Mesangial cell (primary cell): ENCODE results near the gene GRIK5. TPM values are rescaled to one million over a fixed set of nuclear protein-coding genes. Genes with fewer than 3 reads are reported as not detected.

Experiments
- total RNA-seq: library from RNA; depleted of rRNA; stranded (reverse); fragments of >200 nt; gene quantifications from 2 replicates; pipeline ENCODE4 v1.2.3, GENCODE V29; 2015

Gene GRIK5, protein sequence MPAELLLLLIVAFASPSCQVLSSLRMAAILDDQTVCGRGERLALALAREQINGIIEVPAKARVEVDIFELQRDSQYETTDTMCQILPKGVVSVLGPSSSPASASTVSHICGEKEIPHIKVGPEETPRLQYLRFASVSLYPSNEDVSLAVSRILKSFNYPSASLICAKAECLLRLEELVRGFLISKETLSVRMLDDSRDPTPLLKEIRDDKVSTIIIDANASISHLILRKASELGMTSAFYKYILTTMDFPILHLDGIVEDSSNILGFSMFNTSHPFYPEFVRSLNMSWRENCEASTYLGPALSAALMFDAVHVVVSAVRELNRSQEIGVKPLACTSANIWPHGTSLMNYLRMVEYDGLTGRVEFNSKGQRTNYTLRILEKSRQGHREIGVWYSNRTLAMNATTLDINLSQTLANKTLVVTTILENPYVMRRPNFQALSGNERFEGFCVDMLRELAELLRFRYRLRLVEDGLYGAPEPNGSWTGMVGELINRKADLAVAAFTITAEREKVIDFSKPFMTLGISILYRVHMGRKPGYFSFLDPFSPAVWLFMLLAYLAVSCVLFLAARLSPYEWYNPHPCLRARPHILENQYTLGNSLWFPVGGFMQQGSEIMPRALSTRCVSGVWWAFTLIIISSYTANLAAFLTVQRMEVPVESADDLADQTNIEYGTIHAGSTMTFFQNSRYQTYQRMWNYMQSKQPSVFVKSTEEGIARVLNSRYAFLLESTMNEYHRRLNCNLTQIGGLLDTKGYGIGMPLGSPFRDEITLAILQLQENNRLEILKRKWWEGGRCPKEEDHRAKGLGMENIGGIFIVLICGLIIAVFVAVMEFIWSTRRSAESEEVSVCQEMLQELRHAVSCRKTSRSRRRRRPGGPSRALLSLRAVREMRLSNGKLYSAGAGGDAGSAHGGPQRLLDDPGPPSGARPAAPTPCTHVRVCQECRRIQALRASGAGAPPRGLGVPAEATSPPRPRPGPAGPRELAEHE
- total RNA-seq, result 1.1 and 5.6 TPM in 2 replicates

DNA sequence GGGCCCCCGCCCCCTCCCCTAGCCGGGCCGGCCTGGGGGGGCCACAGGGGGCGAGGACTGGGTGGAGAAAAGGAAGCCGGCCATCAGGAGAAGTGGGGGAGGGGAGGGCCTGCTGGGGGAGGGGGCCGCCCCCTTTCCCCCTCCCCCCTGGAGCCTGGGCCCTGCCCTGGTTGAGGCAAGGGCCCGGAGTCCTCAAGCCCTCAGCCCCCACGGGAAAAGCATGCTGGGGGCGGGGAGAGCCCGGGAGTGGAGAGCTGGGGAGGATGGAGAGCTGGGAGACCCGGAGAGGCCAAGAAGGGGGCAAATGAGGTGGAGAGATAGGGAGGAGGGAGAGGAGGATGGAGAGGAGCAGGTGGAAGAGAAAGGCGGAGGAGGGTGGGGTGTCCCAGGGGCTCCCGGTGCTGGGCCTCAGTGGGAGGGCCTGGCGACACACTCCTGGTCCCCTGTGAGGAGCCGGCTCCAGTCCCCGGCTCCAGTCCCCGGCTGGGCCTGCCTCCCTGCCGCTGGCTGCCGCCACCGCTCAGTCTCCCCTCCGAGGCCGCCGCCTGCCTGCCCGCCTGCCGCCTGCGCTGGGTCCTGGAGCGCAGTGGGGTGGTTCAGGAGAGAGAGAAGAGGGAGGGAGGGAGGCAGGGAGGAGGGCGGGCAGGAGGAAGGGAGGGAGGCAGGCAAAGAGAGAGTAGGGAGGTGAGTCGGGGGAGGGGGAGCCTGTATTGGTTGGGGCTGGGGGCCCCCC lies at the start of gene GRIK5:
Gene GRIK5, minus strand, starts transcription at position 588 of the 733 bp plus-strand sequence. CDS start 4,436 bp downstream, outside the sequence.

DNA sequence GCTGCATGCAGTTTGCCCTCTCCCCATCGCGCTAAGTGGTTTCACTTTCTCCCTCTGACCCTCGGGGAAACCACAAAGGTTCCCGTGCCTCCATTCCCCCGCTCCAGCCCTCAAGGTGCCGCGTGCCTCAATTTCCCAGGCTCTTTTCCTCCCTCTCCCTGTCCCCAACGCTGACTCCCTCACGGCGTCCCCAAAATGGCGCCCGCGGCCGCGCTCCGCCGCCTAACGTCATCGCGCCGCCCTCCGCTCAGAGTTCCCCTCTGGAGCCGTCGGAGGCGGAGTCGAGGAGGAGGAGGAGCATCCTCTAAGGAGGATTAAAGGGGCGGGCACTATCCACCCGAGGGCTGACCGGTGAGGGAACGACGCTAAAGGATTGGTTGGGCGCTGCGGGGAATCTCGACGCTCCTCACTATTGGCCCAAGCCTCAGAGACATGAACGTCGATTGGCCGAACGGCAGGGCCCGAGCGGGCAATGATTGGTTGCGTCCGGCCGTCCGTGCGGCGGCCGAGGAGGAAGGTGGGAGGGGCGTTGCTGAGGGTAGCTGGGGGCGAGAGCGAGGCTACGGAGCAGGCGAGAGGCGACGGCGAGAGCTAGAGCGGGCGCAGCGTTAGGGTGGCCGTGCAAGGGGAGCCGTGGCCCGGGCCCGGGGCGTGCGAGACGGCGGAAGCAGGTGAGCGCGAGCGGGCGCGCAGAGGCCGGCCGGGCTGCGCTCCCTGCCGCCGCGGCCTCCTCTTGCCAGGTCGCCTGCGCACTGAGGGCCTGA lies 5.8 kb upstream of the GRIK5 start, which contains the start of gene ZNF574:
Gene ZNF574, plus strand, starts transcription at position 551 of the 764 bp plus-strand sequence. CDS start 2,441 bp downstream, outside the sequence.

DNA sequence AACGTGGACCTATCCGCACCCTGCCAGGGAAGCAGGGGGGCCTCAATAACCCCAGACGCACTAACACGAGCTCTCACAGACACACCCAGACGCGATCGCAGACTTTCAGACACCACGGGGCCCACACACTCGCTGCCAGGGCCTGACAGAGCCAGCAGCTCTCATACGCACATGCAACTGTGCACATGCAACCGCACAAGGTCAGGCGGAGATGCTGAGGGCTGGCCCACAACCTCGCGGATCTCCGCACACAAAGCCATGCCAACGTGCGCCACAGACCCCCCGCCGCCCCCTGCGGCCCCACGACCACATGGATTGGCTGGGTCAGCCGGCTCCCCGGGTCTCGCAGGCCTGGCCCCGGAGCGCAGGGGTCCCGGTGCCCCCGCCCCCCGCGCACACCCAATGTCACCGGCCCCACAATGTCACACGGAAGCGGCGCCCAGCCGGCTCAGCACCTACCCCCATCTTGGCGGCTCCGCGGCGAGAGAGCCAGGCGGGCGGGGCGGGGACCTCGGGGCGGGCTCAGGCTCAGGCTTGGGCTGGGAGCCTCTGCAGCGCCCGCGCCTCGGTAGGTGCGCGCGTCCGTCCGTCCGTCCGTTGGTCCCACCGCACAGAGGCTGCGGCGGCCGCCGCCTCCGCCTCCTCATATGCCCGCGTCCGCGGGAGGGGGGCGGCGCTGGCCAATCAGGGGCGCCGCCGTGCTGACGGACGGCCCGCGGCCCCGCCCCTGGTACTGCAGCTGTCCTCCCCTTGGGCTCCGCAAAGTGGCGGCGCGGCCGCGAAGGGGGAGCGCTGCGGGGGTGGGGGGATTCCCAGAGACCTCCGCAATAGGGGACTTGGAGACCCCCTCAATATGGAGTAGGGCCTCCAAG lies 76.2 kb downstream of the GRIK5 start, which contains the start of gene ATP1A3:
Gene ATP1A3, minus strand, starts transcription at position 619 of the 872 bp plus-strand sequence. Its CDS starts 154 bp downstream, at position 465.

DNA sequence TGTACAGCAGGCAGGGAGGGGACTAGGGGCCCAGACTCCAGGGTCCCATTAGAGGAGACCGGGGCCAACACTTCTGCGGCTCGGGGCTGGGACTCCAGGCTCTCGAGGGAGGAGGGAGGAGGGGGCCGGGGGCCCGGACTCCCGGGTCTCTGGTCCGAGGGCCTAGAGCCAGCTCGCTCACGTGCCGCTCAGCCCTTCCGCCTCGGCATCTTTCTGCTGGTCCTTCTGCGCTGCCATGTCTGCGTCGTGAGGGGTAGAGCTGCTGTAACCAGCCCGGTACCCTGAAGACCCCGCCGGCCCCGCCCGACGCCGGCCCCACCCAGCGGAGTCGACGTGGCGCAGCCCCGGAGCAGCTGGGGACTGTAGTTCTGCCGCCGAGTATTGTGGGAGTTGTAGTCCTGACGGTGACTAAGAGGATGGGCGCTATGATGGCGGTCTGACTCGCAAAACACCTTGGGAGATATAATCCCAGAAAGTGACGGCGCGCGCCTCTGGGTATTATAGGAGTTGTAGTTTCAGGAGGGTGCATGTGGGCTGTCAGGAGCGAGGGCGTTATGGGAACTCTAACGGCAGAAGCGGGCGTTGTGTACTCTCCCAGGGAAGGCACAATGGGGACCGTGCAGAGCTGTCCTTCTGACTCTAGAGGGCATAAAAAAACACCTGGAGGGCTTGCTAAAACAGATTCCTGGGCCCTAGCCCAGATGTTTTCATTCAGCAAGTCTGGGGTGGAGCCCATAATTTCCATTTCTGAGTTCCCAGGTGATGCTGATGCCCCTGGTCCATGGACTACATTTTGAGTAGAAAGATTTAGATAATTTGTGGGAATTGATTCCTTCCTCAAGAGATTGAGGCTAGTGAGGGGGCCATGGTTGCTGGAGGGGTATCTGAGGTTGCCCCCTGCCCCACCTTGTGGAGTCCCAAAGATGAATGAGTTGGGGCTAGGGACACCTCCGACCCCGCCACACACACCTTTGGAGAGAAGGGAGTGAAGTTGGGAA lies 110.7 kb downstream of the GRIK5 start, which contains the start of gene RABAC1:
Gene RABAC1, minus strand, starts transcription at position 266 of the 998 bp plus-strand sequence. Its CDS starts 29 bp downstream, at position 237.

Other genes with a start within 250 kb of the GRIK5 start
- gene LYPD4, start 225.5 kb downstream of the GRIK5 start, total RNA-seq, result not detected in 2 replicates
- gene DMRTC2, start 225.2 kb downstream of the GRIK5 start, total RNA-seq, result not detected in 2 replicates
- gene RPS19, start 210.0 kb downstream of the GRIK5 start, total RNA-seq, result 2,150 and 2,952 TPM in 2 replicates
- gene CD79A, start 192.9 kb downstream of the GRIK5 start, total RNA-seq, result 0.25 and 0.33 TPM in 2 replicates
- gene ARHGEF1, start 187.0 kb downstream of the GRIK5 start, total RNA-seq, result 49.6 and 64.0 TPM in 2 replicates
- gene ERFL, start 141.8 kb downstream of the GRIK5 start, total RNA-seq, result not detected in 2 replicates
- gene RABAC1, start 110.9 kb downstream of the GRIK5 start, total RNA-seq, result 231 and 277 TPM in 2 replicates
- under 0.01 and 0.49 TPM in 2 replicates for gene ATP1A3, start 76.0 kb downstream of the GRIK5 start, total RNA-seq
- gene ZNF574, start 6.0 kb upstream of the GRIK5 start, total RNA-seq, result 19.9 and 24.0 TPM in 2 replicates
- gene POU2F2, start 62.2 kb upstream of the GRIK5 start, total RNA-seq, result 0.38 and 0.98 TPM in 2 replicates
- 28.5 and 38.4 TPM in 2 replicates for gene DEDD2, start 147.5 kb upstream of the GRIK5 start, total RNA-seq
- gene ZNF526, start 150.1 kb upstream of the GRIK5 start, total RNA-seq, result 5.5 and 6.0 TPM in 2 replicates
- gene GSK3A, start 172.4 kb upstream of the GRIK5 start, total RNA-seq, result 25.6 and 28.4 TPM in 2 replicates
- gene ERF, start 184.9 kb upstream of the GRIK5 start, total RNA-seq, result 44.5 and 62.1 TPM in 2 replicates
- gene CIC, start 199.0 kb upstream of the GRIK5 start, total RNA-seq, result 48.9 and 108 TPM in 2 replicates
- gene PRR19, start 231.9 kb upstream of the GRIK5 start, total RNA-seq, result 0.81 and 3.9 TPM in 2 replicates
- 108 and 112 TPM in 2 replicates for gene PAFAH1B3, start 232.4 kb upstream of the GRIK5 start, total RNA-seq
- 0.13 and 0.16 TPM in 2 replicates for gene TMEM145, start 243.1 kb upstream of the GRIK5 start, total RNA-seq